Measurements from ENCODE around the gene EIF3L. TPM values are rescaled to one million over a fixed set of nuclear protein-coding genes. Genes with fewer than 3 reads are reported as not detected.
A peak's percentile ranks its signal among the peaks of the same experiment; 100 is the strongest.
"Not testable (repeated sequence)": the region's sequence is repeated elsewhere in the genome, so short reads cannot be mapped to it uniquely, and the experiment has no call there.

Gene EIF3L
- polyA plus RNA-seq (ENCODE audit: insufficient read length in 4 of 4), result 1,000 to 10,000 TPM in 2 of 4 donors, 100 to 1,000 TPM in 2; 927 to 1,098 (median 1,031) TPM

- peak; percentile 75 to 85 (median 78) for DNase-seq (ENCODE audit: low read depth in 4 of 4, low spot score in 3 of 4)
Measured at GRCh38 chr22:37849089-37849751, at the start of gene EIF3L. EIF3L (plus strand) TSS chr22:37849419; CDS start chr22:37849450, 31 bp downstream.

- not testable (repeated sequence) for DNase-seq (ENCODE audit: low read depth in 4 of 4, low spot score in 3 of 4)
Measured at GRCh38 chr22:37799979-37800378, 49.2 kb upstream of the EIF3L start.

- no peak for DNase-seq (ENCODE audit: low read depth in 4 of 4, low spot score in 3 of 4)
Measured at GRCh38 chr22:37801946-37802309, 47.3 kb upstream of the EIF3L start.

GRCh38 chr22:37802310-37803194, 46.7 kb upstream of the EIF3L start:
- no peak for DNase-seq (ENCODE audit: low read depth in 4 of 4, low spot score in 3 of 4)

GRCh38 chr22:37803195-37803638, 46.0 kb upstream of the EIF3L start:
- DNase-seq (ENCODE audit: low read depth in 4 of 4, low spot score in 3 of 4), result no peak

GRCh38 chr22:37803639-37804351, 45.4 kb upstream of the EIF3L start:
- no peak for DNase-seq (ENCODE audit: low read depth in 4 of 4, low spot score in 3 of 4)

GRCh38 chr22:37804352-37804880, 44.8 kb upstream of the EIF3L start:
- no peak for DNase-seq (ENCODE audit: low read depth in 4 of 4, low spot score in 3 of 4)

GRCh38 chr22:37804881-37805809, 44.1 kb upstream of the EIF3L start:
- DNase-seq (ENCODE audit: low read depth in 4 of 4, low spot score in 3 of 4), result peak in 1 of 4 donors; percentile 77

- no peak for DNase-seq (ENCODE audit: low read depth in 4 of 4, low spot score in 3 of 4)
Measured at GRCh38 chr22:37805810-37806277, 43.4 kb upstream of the EIF3L start.

- no peak for DNase-seq (ENCODE audit: low read depth in 4 of 4, low spot score in 3 of 4)
Measured at GRCh38 chr22:37806409-37807333, 42.5 kb upstream of the EIF3L start.

GRCh38 chr22:37807410-37808293, 41.6 kb upstream of the EIF3L start, which contains the start of gene GCAT:
GCAT (plus strand) TSS chr22:37807934; CDS start chr22:37807968, 34 bp downstream.
- DNase-seq (ENCODE audit: low read depth in 4 of 4, low spot score in 3 of 4), result peak; percentile 89 to 95 (median 93)

- DNase-seq (ENCODE audit: low read depth in 4 of 4, low spot score in 3 of 4), result no peak
Measured at GRCh38 chr22:37808294-37808657, 40.9 kb upstream of the EIF3L start.

- DNase-seq (ENCODE audit: low read depth in 4 of 4, low spot score in 3 of 4), result no peak
Measured at GRCh38 chr22:37809672-37810333, 39.4 kb upstream of the EIF3L start.

- DNase-seq (ENCODE audit: low read depth in 4 of 4, low spot score in 3 of 4), result no peak
Measured at GRCh38 chr22:37811867-37812266, 37.4 kb upstream of the EIF3L start.

GRCh38 chr22:37812869-37813678, 36.1 kb upstream of the EIF3L start:
- no peak for DNase-seq (ENCODE audit: low read depth in 4 of 4, low spot score in 3 of 4)

- no peak for DNase-seq (ENCODE audit: low read depth in 4 of 4, low spot score in 3 of 4)
Measured at GRCh38 chr22:37815593-37815992, 33.6 kb upstream of the EIF3L start.

Data from left renal pelvis (tissue), 4 donors.